HCT116 (cell line): Measurements from ENCODE around the gene GDPD5.

Experiments
- EZH2phosphoT487 ChIP-seq: fragments of 200-600 bp; IDR thresholded peaks from 2 replicates; pipeline ENCODE4 v1.6.1; 2018; ENCODE audit warnings: antibody characterized with exemption, borderline replicate concordance
- JUND ChIP-seq: IDR thresholded peaks from 2 replicates; pipeline ENCODE4 v1.6.1; 2012
- POLR2AphosphoS5 ChIP-seq: IDR thresholded peaks from 2 replicates; pipeline ENCODE4 v1.6.1; 2011; ENCODE audit warnings: mild to moderate bottlenecking, low read depth, low read length, moderate library complexity
- REST ChIP-seq: IDR thresholded peaks from 2 replicates; pipeline ENCODE4 v1.6.1; 2012; ENCODE audit warnings: low read depth
- ZFX ChIP-seq: fragments of 450-650 bp; IDR thresholded peaks from 2 replicates; pipeline ENCODE4 v1.6.1; 2017
- TF ChIP-seq, protein P1 (sequence below), 3 experiments: fragments of 200-600 bp in 1 of 3; sonication (generic) in 1 of 3; IDR thresholded peaks in 2 of 3; conservative IDR thresholded peaks in 1 of 3; 2 replicates each; pipeline ENCODE4 v1.5.1; 2012 to 2017; ENCODE audit warnings: low read depth in 2 of 3, low read length in 2 of 3, antibody characterized with exemption in 1 of 3, borderline replicate concordance in 1 of 3, control low read depth in 1 of 3, mild to moderate bottlenecking in 1 of 3, mixed read lengths in 1 of 3, mixed run types in 1 of 3, moderate library complexity in 1 of 3; ENCODE audit not compliant: insufficient read depth in 1 of 3

DNA sequence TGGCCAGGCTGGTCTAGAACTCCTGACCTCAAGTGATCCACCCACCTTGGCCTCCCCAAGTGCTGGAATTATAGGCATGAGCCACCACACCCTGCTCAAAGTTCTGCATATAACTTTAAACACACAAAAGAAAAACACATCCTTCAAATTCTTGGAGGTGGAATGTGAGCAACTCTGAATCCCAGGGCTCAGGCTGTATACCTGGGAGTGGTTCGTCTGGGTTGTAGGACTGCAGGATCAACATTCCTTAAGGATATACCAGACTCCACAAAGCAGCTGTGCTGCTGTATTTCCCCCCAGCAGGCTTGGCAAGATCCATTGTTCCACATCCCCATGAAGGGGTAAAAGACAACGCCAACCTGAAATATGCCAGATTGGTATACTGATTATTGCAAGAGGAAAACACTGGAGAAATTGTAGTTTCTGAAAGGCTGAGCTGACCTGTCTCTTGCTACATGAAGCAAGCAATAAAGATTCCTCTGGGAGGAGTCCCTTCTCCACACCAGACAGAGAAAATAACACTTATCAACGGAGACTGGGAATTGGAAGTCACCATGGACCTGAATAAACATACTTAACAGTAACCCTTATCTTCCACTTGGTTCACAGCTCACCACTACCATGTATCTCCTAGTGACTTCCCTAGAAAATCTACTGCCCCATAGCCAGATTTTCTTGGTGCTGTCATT is 138.7 kb downstream of the GDPD5 start:
- TF ChIP-seq POLR2AphosphoS5: no peak
- TF ChIP-seq, protein P1, sequence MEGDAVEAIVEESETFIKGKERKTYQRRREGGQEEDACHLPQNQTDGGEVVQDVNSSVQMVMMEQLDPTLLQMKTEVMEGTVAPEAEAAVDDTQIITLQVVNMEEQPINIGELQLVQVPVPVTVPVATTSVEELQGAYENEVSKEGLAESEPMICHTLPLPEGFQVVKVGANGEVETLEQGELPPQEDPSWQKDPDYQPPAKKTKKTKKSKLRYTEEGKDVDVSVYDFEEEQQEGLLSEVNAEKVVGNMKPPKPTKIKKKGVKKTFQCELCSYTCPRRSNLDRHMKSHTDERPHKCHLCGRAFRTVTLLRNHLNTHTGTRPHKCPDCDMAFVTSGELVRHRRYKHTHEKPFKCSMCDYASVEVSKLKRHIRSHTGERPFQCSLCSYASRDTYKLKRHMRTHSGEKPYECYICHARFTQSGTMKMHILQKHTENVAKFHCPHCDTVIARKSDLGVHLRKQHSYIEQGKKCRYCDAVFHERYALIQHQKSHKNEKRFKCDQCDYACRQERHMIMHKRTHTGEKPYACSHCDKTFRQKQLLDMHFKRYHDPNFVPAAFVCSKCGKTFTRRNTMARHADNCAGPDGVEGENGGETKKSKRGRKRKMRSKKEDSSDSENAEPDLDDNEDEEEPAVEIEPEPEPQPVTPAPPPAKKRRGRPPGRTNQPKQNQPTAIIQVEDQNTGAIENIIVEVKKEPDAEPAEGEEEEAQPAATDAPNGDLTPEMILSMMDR (IDR thresholded peaks at IDR 0.05 in 2 of 3, conservative IDR thresholded peaks at IDR 0.05 in 1 of 3; ENCODE audit: borderline replicate concordance in 1 of 3, insufficient read depth in 1 of 3, low read depth in 2 of 3, low read length in 2 of 3): no peak
- no peak for TF ChIP-seq ZFX
- no peak for TF ChIP-seq REST
- no peak for TF ChIP-seq JUND
- no peak for TF ChIP-seq EZH2phosphoT487
